NCI-H128 (cell line): ENCODE results near the gene FRAS1.

Experiments
- DNase-seq: peaks from one replicate; lab custom pipeline; 2025; ENCODE audit not compliant: unreplicated experiment; lab: John Stamatoyannopoulos, UW

The FRAS1 gene

DNA sequence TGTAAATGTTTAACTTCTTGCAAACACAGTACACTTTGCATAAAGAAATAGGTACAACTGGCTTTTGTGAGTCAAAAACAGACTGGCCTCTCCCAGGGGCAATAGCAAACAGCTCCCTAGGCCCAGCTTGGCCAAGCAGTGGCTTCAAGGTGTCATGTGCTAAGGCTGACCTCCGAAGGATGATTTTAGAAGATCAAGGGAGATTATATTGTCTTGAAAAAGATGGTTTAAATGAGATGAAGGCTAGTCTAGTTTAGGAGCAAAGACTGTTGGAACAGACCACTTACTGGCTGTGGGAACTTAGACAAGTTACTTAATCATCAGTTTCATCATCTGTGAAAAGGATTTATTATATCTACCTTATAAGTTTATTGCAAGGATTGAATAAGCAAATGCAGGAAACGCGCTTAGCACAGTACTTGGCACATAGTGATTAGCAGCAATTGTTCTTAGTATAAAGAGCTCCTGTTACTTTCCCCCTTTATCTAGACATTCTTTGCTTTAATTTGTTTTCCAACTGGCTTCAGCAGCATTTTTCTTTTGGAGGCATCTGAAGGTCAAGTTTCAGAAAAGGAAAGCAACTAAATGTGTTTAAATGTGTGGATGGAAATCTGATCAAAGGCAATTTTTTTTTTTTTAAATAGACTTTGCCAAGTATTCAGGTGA is 511.6 kb downstream of the FRAS1 start:
- no peak for DNase-seq

GRCh38 chr4:78569306-78569821 is 512.2 kb downstream of the FRAS1 start:
- DNase-seq: no peak

GRCh38 chr4:78570117-78570516 is 513.0 kb downstream of the FRAS1 start:
- DNase-seq: no peak

- DNase-seq: no peak
These were observed 514.7 kb downstream of the FRAS1 start for GRCh38 chr4:78571804-78572203.

DNA sequence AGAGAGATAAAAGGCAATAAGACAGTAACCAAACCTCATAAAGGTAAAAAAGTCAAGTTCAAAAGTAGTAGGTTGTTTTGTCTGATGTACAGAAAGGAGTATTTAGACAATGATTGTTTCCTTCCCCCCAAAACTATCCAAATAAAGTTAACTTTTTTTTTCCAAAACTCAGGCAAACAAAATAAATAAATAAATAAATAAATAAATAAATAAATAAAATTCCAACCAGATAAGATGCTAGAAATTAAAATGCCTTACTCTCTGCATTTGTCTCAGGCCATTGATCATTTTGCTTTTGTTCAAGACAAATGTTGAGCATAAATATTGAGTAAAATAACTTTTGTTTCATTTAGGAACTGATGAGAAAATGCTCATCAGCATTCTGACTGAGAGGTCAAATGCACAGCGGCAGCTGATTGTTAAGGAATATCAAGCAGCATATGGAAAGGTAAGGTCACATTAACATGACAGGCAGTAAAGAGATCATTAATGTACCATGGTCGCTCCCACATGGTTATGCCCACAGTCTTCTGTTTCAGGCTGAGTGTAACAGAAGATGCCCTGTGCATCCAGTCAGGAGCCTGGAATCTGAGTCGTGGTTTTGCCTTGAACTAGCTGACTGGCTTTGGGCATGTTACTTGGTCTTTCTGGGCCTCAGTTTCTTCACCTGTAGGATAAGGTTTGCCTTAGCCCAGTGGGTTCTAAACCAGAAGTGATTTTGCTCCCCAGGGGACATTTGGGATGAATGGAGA is 521.7 kb downstream of the FRAS1 start:
- DNase-seq: no peak

DNA sequence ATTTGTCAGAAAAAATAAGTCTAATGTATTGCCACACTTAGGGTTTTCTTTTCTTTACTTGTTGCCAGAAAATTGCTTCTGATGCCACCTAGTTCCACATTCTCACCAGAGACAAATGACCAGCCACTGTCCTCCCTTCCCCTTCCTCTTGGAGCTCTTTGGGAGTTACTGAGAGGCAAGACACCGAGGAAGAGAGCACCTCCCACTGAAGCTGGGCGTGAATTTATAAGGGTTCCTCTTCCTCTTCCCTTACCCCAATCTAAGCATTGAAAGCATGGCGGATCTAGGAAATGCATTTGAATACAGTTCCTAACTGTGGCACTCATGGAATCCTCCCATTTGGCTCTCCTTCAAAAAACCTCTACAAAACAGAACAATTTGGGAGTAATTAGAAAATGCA is 524.5 kb downstream of the FRAS1 start:
- DNase-seq: no peak

DNA sequence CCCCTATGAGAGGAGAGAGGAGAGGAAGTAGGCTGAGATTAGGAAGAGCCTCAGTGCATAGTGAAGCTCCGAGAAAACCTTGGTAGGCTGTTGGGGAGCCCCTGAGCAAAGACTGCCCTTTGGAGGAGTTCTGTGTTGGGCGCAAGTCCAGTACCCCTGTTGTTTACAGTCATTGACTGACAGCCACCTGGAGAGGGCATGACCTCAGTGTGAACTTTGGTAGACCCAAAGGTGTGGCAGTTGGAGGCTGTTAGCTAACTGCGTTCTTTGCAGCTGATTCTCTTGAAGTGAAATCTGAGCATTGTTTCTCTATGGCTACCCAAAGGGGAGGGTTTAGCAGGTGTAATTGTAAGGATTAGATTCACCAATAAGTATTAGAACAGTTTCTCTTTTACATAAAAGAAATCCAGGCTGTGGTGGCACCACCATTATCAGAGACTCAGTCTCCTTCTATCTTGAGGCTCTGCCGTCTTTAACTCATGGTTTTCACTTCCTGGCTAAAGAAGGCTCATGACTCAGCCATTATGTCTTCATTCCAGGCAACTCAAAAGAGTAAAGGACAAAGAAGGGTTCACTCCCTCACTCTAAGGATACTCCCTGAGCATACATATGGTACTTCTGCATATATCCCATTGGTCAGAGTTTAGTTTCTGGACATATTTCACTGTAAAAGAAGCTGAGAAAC is 527.9 kb downstream of the FRAS1 start:
- DNase-seq: no peak

GRCh38 chr4:78585633-78586032 is 528.5 kb downstream of the FRAS1 start:
- DNase-seq: no peak

DNA sequence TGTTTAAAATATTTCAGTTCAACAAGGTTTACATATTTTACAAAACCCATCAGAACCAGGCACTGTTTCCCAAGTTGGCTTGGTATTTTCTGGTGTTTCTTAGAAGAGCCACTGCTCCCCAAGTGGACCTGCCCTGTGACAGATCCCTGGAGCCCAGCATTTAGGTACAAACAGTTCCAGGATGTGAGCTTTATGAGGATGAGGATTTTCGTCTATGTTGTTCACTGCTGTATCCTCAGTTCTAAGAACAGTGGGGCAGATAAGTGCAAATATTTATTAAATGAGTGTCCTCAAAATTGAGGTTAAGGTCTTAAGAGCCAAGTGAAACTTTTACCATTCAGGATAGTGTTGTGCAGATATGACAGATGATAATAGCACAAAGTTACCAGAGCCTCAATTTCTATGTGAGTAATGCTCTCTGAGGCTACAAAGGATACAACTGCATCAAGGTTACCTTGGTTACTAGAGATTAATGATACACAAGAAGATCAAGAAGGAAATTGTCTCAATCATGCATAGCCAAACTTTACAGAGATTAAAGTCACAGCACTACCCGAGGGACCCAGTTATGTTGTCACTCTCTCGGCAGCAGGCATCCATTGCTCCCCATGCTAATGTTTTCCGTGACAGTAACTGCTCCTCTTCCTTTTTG is 531.9 kb downstream of the FRAS1 start:
- DNase-seq: no peak

- no peak for DNase-seq
These were observed 534.3 kb downstream of the FRAS1 start for GRCh38 chr4:78591404-78591803.

GRCh38 chr4:78592088-78592783 is 535.1 kb downstream of the FRAS1 start:
- no peak for DNase-seq
